K562 (cell line): ENCODE data around the gene HOXB4. TPM values are rescaled to one million over a fixed set of nuclear protein-coding genes. Genes with fewer than 3 reads are reported as not detected.
"Not testable (repeated sequence)": the region's sequence is repeated elsewhere in the genome, so short reads cannot be mapped to it uniquely, and the experiment has no call there.

Source experiments
- ATAC-seq: fragments of 200-7000 bp; cut with Tn5 transposase; 3 replicates; pipeline ENCODE4 v1.9.1; 2020; ENCODE audit warnings: moderate library complexity
- BruUV-seq: library from RNA; stranded (reverse); fragments of 400-500 nt; replicated peaks from 2 replicates; lab custom pipeline; 2021; lab: Mats Ljungman, UMichigan
- CTCF ChIA-PET: fragments of 300-600 bp; formaldehyde crosslinking; extraction: SDS; loops from one replicate; lab custom pipeline; 2021; ENCODE audit warnings: low intra/inter-chr PET ratio; lab: Yijun Ruan, JAX
- POLR2A ChIA-PET: fragments of 300-600, 350-650 bp; sonication (Branson Sonifier 250); formaldehyde crosslinking; extraction: SDS; loops from one replicate; lab custom pipeline; 2021; ENCODE audit warnings: antibody characterized with exemption, inconsistent platforms; lab: Yijun Ruan, JAX
- DNase-seq, 4 experiments: peaks; one replicate each; pipeline versions ENCODE4 v3.0.0 to v3.0.0-alpha.2; 2011 to 2018; ENCODE audit warnings: low spot score in 3 of 4, mixed read lengths in 3 of 4; ENCODE audit errors: extremely low read depth in 1 of 4
- FAIRE-seq: peaks from 2 replicates; lab custom pipeline; 2011; peaks lifted over from hg19 to GRCh38; lab: Jason Lieb, UNC
- H2AFZ ChIP-seq: 2 replicates; pipeline ENCODE4 v1.6.0; 2011; ENCODE audit warnings: low read depth, low read length, control low read depth, inconsistent platforms
- H3K27ac ChIP-seq: fragments of 200-600 bp; 3 replicates; pipeline ENCODE4 v1.8.0; 2011; ENCODE audit warnings: low read depth, mild to moderate bottlenecking, control low read depth, inconsistent platforms, low read length, moderate library complexity, mixed read lengths; ENCODE audit errors: extremely low read depth
- H3K27me3 ChIP-seq, 2 experiments: fragments of 300-600 bp in 1 of 2; 2 replicates in 1 of 2; 3 replicates in 1 of 2; pipeline versions ENCODE4 v1.6.0 to v1.8.0; 2011; ENCODE audit warnings: inconsistent platforms in 2 of 2, low read length in 2 of 2, mild to moderate bottlenecking in 1 of 2, mixed read lengths in 1 of 2, moderate library complexity in 1 of 2; ENCODE audit not compliant: control insufficient read depth in 2 of 2, insufficient read depth in 2 of 2
- H3K36me3 ChIP-seq: fragments of 300-600 bp; 3 replicates; pipeline ENCODE4 v1.8.0; 2011; ENCODE audit warnings: mild to moderate bottlenecking, low read length, inconsistent platforms; ENCODE audit not compliant: control insufficient read depth, insufficient read depth
- H3K4me1 ChIP-seq, 2 experiments: fragments of 200-600 bp in 1 of 2; replicated peaks in 1 of 2; 2 replicates in 1 of 2; 3 replicates in 1 of 2; pipeline versions ENCODE4 v1.5.1 to v1.8.0; 2011; ENCODE audit warnings: inconsistent platforms in 2 of 2, low read length in 2 of 2, mild to moderate bottlenecking in 1 of 2, mixed read lengths in 1 of 2, moderate library complexity in 1 of 2; ENCODE audit not compliant: control insufficient read depth in 2 of 2, insufficient read depth in 2 of 2
- H3K4me2 ChIP-seq: 2 replicates; pipeline ENCODE4 v1.6.1; 2011; ENCODE audit warnings: low read length, control low read depth, inconsistent platforms, mixed read lengths; ENCODE audit not compliant: insufficient read depth
- H3K4me3 ChIP-seq: fragments of 200-600 bp; sonication (generic), shearing (Covaris generic); 2 replicates; pipeline ENCODE4 v1.5.1; 2016; ENCODE audit warnings: control low read depth, inconsistent platforms
- H3K79me2 ChIP-seq: fragments of 200-600 bp; 3 replicates; pipeline ENCODE4 v1.8.0; 2011; ENCODE audit warnings: low read length, inconsistent platforms; ENCODE audit not compliant: control insufficient read depth, insufficient read depth
- H3K9ac ChIP-seq, 2 experiments: 2 replicates each; pipeline versions ENCODE4 v1.6.0 to v1.6.1; 2011; ENCODE audit warnings: low read depth in 2 of 2, low read length in 2 of 2, control low read depth in 1 of 2, inconsistent platforms in 1 of 2, mild to moderate bottlenecking in 1 of 2, mixed read lengths in 1 of 2; ENCODE audit not compliant: insufficient read depth in 1 of 2
- H3K9me1 ChIP-seq: one replicate; pipeline ENCODE4 v1.6.0; 2011; ENCODE audit warnings: inconsistent platforms, mild to moderate bottlenecking, low read length, moderate library complexity; ENCODE audit not compliant: control insufficient read depth, insufficient read depth
- H3K9me3 ChIP-seq: replicated peaks from 2 replicates; pipeline ENCODE4 v1.5.1; 2011; ENCODE audit warnings: low read depth, low read length, inconsistent platforms; ENCODE audit not compliant: control insufficient read depth, insufficient read depth
- H4K20me1 ChIP-seq: replicated peaks from 2 replicates; pipeline ENCODE4 v1.6.1; 2011; ENCODE audit warnings: low read length, inconsistent platforms, mixed read lengths; ENCODE audit not compliant: control insufficient read depth, insufficient read depth
- ATF3 ChIP-seq, 2 experiments: fragments of 450-650 bp in 1 of 2; sonication (generic) in 1 of 2; formaldehyde crosslinking in 1 of 2; IDR thresholded peaks in 1 of 2; conservative IDR thresholded peaks in 1 of 2; 2 replicates each; pipeline versions ENCODE4 v1.6.1 to v1.8.1; 2016 to 2023; ENCODE audit warnings: mild to moderate bottlenecking in 2 of 2, moderate library complexity in 2 of 2, inconsistent platforms in 1 of 2, missing genetic modification reagents in 1 of 2
- DACH1 ChIP-seq: fragments of 450-650 bp; IDR thresholded peaks from 2 replicates; pipeline ENCODE4 v1.6.1; 2018; ENCODE audit not compliant: partially characterized antibody
- ZBTB2 ChIP-seq: fragments of 450-650 bp; IDR thresholded peaks from 2 replicates; pipeline ENCODE4 v1.6.1; 2016; ENCODE audit warnings: antibody characterized with exemption
- WGBS: fragments of 100-300 bp; shearing (Covaris generic); methylation state at CpG from one replicate; pipeline ENCODE4 v1.1.6; 2016; ENCODE audit warnings: low coverage, mixed read lengths; ENCODE audit not compliant: insufficient coverage; ENCODE audit errors: missing lambda C conversion rate; 5-methylcytosine and 5-hydroxymethylcytosine counted together
- in situ Hi-C: fragments of 300-500 bp; cut with MboI; formaldehyde crosslinking; loops from 4 replicates; pipeline ENCODE4 v1.15.0; 2018; ENCODE audit warnings: inconsistent platforms, mixed read lengths
- intact Hi-C: fragments of 100-400 bp; cut with micrococcal nuclease; formaldehyde crosslinking; loops from 2 replicates; pipeline ENCODE4 v1.14.2; 2022
- polyA plus RNA-seq, 8 experiments: library from polyadenylated mRNA; depleted of rRNA in 4 of 8; stranded (reverse) in 5 of 8; unstranded in 3 of 8; fragments of >200 nt; fragmentation: Nextera tagmentation in 2 of 8; fragmentation: Illumina TruSeq in 1 of 8; extraction: Ambion mirVana in 2 of 8; extraction: Trizol in 1 of 8; gene quantifications; 2 replicates each; pipeline versions ENCODE4 v1.2.1 to v1.2.3, GENCODE V29; 2011 to 2014; ENCODE audit warnings: inconsistent platforms in 1 of 8, missing spikeins in 1 of 8
- total RNA-seq, 7 experiments: library from RNA; depleted of rRNA in 6 of 7; stranded (reverse); fragments of >200 nt in 6 of 7; fragmentation: Illumina TruSeq in 2 of 7; extraction: Trizol in 2 of 7; gene quantifications; 2 replicates each; pipeline versions ENCODE4 v1.2.1 to v1.2.3, GENCODE V29; 2011 to 2021; ENCODE audit warnings: low replicate concordance in 1 of 7

Gene HOXB4
- total and polyA plus RNA-seq, 9 of the 15 experiments (the other 6 are each of a cell fraction or from before 2014, with no cell fraction given) = 1.6 to 34.9 (median 14.9) TPM

- TF ChIP-seq DACH1 = peak; percentile 98
- TF ChIP-seq ZBTB2 = peak; percentile 52; the same call in 1 of the 2 replicates
- 0 out of 2 replicates have a peak, but pooled peaks have one; percentile 13 for TF ChIP-seq ATF3 (IDR thresholded peaks at IDR 0.05)
- H4K20me1 ChIP-seq; H3K36me3 ChIP-seq; ATAC-seq; H3K9ac ChIP-seq; H3K4me2 ChIP-seq; in situ Hi-C loops; H3K9me3 ChIP-seq; H3K27me3 ChIP-seq; H3K9me1 ChIP-seq; H2AFZ ChIP-seq; BruUV-seq; FAIRE-seq; H3K27ac ChIP-seq; intact Hi-C loops; DNase-seq; H3K4me3 ChIP-seq; TF ChIP-seq ATF3 (CRISPR knock-in tag; conservative IDR thresholded peaks at IDR 0.05): not testable (repeated sequence)
- peaks cover 12% of the 10 kb centered on the region for H3K79me2 ChIP-seq
- ChIA-PET CTCF (interaction anchor here (0.8 kb wide), 1 partner anchor 14 kb away, joined by 4 read pairs; no protein-coding TSS in a partner anchor), POLR2A (interaction anchor here (0.7 to 1.9 kb wide), 3 partner anchors 11 to 1089 kb away, joined by 3 to 8 read pairs (median 5); no protein-coding TSS in a partner anchor)
- H3K4me1 ChIP-seq = peaks cover 10 to 27% of the 10 kb centered on the region in 2 experiments
- WGBS = 72% methylated on average over 9 of the region's 9 CpGs
Observed at GRCh38 chr17:48535793-48536559, 42.2 kb downstream of the HOXB4 start.
